GM10266 (cell line): Measurements from ENCODE around the gene TGFBR2.

ENCODE experiments used
- DNase-seq: peaks from one replicate; pipeline ENCODE4 v3.0.0; 2012; ENCODE audit errors: extremely low spot score
- TF ChIP-seq, protein P1 (sequence below): IDR thresholded peaks from 2 replicates; pipeline ENCODE4 v1.5.1; 2012; ENCODE audit warnings: mild to moderate bottlenecking, low read depth; ENCODE audit not compliant: control insufficient read depth, insufficient read depth; ENCODE audit errors: missing control alignments

Gene TGFBR2

DNA sequence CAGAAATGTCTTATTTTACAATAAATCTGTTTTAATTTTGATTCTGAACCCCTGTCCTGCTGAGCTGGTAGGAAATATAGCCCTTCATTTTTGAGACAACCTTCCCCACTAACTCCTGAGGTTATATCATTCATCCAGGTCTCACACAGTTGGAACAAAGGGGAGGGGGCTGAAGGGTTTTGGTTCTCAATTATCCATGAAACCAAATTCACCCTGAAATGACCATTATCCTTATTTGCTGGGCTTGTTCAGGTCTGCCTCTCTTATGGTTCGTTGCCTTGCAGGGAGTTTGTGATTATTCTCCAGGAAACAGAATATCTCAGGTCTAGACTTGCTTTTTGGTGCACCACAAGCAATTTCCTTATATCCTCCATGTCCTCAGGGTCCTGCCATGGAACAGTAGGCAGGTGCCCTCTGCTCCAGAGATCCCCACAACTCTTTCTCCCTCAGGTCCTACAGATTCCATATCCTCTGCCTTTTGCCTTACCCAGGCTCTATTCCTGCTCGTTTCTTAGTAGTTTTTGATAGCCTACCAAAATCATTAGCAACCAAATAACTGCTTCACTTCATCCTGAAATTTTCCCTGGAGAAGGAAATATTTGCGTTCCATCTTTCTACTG, 94.4 kb downstream of the TGFBR2 start:
- TF ChIP-seq, protein P1, sequence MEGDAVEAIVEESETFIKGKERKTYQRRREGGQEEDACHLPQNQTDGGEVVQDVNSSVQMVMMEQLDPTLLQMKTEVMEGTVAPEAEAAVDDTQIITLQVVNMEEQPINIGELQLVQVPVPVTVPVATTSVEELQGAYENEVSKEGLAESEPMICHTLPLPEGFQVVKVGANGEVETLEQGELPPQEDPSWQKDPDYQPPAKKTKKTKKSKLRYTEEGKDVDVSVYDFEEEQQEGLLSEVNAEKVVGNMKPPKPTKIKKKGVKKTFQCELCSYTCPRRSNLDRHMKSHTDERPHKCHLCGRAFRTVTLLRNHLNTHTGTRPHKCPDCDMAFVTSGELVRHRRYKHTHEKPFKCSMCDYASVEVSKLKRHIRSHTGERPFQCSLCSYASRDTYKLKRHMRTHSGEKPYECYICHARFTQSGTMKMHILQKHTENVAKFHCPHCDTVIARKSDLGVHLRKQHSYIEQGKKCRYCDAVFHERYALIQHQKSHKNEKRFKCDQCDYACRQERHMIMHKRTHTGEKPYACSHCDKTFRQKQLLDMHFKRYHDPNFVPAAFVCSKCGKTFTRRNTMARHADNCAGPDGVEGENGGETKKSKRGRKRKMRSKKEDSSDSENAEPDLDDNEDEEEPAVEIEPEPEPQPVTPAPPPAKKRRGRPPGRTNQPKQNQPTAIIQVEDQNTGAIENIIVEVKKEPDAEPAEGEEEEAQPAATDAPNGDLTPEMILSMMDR, result no peak
- DNase-seq, result no peak

DNA sequence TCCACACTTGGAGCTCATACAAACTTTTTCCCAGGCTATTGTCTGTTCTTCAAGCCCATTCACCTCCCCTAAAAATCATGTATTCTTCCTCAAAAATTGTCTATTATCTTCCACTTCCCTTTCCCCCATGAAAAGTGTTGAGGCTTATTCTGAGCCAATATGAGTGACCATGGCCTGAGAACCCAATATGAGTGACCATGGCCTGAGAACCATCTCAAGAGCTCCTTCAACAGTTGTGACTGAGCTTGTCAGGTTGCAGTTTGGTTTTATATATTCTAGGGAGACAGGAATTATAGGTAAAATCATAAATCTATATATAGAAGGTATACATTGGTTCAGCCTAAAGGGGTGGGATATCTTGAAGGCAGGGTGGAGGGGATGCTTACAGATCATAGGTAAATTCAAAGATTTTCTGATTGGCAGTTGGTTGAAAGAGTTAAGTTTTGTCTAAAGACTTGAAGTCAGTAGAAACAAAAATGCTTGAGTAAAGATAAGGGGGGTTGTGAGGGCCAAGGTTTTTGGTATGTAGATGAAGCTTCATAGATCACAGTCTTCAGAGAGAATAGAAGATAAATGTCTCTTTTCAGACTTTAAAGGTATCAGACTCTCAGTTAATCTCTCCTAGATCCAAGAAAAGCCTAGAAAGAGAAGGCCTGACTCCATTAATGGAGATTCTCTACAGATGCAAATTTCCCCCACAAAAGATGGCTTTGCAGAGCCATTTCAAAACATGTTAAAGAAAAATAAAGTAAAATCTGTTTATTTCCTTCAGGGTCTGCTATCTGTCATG, 95.8 kb downstream of the TGFBR2 start:
- TF ChIP-seq, protein P1, result no peak
- no peak for DNase-seq

DNA sequence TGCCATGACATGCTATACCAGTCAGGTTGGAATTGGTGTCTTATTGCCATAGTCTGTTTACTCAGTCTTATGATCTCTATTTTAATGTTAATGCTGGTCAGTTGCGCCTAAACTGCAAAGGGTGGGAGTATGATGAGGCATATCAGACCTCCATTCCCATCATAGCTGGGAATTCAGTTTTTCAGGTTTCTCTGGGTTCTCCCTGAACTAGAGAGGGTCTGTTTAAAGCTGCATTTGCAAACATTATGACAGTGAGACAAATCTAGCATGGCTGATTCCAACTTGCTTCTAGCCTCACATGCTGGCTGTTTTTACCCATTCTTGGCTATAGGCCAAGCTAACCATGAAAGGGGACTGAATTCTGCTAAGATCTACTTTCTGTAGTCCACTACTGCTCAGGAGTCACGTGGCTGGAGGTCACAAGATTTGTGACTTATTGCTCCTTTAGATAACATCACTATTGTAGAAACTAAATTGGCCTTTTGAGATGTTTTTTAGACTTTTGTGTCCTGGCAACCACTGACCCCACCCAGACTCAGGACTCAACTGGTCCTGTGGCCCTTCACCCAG, 96.5 kb downstream of the TGFBR2 start:
- TF ChIP-seq, protein P1, result no peak
- DNase-seq, result no peak

DNA sequence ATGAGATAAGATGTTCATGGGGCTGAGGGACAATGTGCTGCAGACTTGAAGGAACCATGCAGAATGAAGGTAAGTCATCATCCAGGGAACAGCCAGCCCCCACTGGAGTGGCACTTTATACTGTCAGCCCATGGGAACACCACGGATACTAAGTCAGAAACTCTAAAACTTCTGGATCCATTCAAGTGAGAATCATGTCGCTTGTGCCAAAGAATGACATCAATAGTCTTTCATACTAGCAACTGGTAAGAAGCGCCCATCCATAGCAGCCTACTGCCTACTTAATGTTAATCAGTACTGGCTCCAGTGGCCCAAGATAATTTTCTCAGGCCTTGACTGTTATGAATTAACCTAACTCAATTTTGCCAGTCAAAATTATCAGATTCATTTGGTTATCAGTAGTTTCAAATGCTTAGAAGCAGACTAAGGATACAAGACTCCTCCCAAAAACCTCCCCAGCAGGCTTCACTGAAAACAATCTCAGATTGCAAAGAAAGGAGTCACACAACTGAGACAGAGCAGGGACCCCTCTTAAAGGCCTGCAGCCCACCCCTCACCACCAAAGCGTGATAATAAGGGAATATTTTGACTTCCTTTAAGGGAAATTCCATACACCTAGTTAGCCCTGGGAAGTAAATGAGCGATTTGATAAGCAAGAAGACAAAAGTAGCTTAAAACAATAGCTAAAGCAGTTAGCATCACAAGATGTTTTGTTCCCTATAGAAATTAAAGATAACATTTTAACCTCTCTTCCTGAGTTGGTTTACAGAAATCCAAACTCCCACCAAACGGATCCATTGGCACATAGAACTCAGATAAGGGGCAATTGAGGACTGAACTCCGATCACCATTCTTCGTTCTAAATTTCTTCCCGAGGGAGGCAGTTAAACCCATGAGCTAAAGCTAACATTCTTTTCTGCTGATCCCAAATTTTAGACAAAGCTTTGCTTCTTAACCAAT, 98.8 kb downstream of the TGFBR2 start:
- TF ChIP-seq, protein P1, result no peak
- DNase-seq, result no peak

DNA sequence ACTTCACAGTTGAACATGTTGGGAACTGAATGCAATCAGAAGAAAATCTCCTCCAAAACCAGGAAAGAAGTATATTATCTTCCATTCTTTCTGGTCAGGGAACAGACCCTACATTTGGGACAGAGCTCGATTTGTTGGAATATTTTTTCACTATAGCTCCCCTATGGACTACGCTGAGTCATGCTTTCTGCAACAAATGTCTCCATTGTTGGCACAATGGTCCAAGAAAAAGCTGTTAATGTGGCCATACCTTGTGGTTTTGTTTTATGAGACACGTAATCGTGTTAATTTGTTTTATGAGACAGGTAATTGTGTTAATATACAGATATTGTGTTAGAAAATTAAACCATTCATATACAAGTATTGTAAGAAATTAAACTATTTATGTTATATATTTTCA, 101.4 kb downstream of the TGFBR2 start:
- TF ChIP-seq, protein P1, result no peak
- DNase-seq, result no peak

DNA sequence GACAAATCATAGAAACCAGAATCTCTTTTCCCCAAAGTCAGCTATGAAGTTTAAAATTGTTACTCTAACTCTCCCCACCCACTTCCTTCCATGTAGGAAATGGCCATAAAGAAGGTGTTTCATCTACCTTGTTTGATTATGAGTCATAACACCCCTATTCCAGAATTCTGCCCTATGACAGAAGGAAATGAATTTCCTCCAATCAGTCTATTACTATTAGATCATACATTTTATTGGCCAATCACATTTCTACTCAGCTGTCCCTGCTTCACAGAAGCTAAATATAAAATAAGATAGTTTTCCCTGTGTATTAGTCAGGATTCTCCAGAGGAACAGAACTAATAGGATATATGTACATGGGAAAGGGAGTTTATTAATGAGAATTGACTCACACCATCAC, 102.1 kb downstream of the TGFBR2 start:
- DNase-seq, result no peak
- TF ChIP-seq, protein P1, result no peak
